Ecto neural progenitor cell (in vitro differentiated cells): ENCODE data around the gene PEX10.
"Not testable (repeated sequence)": the region's sequence is repeated elsewhere in the genome, so short reads cannot be mapped to it uniquely, and the experiment has no call there.

Source experiments
- DNase-seq: peaks from one replicate; pipeline ENCODE4 v3.0.0-alpha.2; 2018; ENCODE audit warnings: low spot score

Gene PEX10

DNA sequence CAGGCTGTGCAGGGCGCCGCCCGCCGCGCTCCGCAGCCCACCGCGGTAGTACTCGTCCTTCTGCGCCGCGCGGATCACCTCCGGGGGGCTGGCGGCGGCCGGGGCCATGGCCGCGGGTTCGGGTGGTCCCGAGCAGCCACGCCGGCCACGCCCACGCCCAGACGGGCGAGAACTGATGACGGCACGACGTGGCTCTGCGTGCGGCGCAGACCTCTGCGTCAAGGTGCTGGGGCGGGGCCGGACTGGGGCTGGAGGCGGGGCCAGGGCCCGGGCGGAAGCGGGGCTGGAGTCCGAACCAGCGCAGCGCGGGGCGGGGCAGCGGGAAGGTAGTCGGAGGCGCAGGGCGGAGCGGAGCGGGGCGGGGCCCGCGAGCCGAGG lies at the start of gene PEX10:
Gene PEX10 (minus strand): TSS at position 170 of the 378 bp plus-strand sequence. CDS start 62 bp downstream, at position 108.
- peak; percentile 99 for DNase-seq

DNA sequence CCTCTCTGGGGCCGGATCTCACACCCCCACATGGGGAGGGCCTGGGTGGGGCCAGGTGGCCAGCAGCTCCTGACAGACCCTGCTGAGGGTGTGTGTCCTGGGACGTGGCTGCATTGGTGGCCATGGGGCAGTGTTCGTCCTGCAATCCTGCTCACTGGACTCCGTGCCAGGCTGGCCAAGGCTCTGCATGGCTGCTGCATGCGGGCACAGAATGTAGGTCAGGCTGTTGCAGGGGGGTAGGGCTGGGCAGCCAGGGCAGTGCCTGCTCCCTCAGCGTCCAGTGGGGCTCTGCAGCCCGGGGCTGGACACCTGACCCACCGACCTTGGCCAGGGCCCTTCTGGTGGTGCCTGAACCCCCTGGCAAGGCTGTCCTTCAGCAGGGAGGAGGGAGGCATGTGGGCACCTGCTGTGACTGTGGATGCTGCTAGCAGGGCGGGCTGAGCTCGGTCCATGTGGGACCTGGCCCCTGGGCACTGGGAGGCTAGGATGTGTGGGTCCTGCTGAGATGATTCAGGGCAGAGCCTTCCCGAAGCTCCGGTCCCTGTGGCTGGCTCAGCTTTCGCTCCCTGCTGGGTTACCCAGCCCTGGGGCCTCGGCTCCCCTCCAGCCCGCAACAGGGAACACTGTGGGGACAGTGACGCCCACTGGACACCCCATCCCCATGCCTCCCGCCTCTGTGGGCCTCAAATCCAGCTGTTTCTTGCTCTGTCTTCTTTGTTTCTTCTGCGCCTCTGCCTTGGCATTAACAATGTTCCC lies 48.8 kb upstream of the PEX10 start:
- no peak for DNase-seq

DNA sequence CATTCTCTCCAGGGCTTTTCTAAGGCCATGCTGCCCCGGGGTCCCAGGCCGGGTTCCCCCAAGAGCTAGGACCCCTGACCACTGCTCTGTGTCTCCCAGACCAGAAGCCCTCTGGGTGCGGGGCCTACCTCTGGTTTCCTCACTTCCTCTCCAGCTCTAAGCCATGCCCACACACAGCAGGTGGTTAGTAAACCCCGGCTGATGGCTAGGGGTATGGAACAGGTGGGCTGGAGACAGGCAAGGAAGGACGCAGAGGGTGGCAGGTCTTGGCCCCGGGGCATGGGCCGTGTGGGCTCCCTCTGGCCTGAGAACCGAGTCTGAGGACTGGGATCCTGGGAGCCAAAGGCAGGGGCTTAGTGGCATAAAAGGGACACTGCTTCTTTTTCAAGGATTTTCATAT lies 47.8 kb upstream of the PEX10 start:
- DNase-seq = no peak

DNA sequence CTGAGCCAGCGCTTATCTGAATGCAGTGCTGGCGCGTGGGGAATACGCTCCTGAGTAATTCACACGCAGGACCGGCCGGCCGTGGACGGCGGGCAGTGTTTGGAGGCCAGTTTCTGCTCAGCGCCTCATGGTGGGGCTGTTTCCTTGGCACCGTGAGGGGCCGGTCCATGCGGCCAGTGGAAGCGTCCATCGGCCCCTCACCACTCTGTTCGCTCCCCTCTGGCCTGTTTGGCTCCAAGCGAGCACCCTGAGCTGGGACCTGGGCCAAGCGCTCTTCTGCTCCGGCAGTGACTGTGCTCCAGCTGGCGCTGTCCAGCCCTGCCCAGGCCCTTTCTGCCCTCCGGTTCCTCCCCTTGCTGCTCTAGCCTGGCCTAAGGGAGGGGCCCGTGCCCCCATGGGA lies 47.4 kb upstream of the PEX10 start:
- DNase-seq = no peak

- not testable (repeated sequence) for DNase-seq
These were observed 46.9 kb upstream of the PEX10 start for GRCh38 chr1:2459102-2459753.

DNA sequence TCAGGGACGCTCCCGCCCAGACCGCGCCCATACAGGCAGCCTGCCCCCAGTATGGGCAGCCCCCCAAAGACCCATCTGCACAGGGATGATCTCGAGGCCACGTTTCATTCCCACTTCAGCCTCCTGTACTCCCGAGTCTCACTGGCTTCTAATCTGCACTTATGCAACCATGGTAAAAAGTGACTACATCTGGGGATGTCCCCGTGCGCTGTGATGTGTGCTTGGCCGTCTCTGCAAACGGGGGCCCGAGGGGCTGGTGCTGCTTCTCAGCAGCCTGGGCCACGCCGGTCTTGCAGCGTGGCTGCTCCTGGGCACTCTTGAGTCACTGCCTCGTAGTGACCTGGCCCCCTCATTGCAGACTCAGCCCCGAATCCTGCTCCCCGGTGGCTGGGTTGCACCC lies 46.3 kb upstream of the PEX10 start:
- no peak for DNase-seq

DNA sequence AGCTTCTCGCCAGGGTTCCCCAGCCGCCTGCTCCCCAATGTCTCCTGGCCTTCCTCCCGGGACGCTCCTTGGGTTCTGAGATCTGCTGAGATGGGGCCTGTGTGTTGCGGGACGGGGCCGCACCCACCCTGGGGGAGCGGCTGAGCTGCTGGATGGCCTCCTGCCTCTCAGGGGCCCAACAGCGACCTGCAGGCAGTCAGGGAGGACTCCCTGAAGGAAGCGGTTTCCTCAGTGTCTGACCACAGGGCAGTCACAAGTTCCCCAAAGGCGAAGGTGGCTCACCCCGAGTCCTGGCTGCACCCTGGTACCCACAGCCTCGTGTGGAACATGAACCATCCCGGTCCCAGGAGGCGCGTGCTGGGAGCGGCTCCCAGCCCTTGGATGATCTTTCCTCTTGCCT lies 45.1 kb upstream of the PEX10 start:
- DNase-seq = no peak

DNA sequence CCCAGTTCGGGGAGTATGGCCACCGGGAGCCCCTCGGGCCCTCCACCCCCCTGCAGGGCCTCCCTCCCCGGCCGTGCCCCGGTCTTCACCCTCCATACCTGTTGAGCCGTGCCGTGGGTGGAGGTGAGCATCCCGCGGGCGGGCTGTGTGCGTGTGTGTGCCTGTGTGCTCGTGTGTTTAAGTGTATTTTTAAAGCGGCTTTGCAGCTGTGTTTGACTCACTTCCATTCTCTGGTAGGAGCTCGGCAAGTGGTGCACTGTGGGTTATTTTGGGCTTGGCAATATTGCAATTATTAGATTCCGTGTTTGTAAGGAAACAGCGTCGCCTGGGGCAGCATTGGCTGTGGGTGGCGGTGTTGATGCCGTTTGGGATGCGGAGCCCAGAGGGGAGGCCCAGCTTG lies 43.4 kb upstream of the PEX10 start:
- no peak for DNase-seq

GRCh38 chr1:2454227-2454626 lies 41.9 kb upstream of the PEX10 start:
- no peak for DNase-seq

GRCh38 chr1:2452932-2453315 lies 40.6 kb upstream of the PEX10 start:
- DNase-seq = no peak

DNA sequence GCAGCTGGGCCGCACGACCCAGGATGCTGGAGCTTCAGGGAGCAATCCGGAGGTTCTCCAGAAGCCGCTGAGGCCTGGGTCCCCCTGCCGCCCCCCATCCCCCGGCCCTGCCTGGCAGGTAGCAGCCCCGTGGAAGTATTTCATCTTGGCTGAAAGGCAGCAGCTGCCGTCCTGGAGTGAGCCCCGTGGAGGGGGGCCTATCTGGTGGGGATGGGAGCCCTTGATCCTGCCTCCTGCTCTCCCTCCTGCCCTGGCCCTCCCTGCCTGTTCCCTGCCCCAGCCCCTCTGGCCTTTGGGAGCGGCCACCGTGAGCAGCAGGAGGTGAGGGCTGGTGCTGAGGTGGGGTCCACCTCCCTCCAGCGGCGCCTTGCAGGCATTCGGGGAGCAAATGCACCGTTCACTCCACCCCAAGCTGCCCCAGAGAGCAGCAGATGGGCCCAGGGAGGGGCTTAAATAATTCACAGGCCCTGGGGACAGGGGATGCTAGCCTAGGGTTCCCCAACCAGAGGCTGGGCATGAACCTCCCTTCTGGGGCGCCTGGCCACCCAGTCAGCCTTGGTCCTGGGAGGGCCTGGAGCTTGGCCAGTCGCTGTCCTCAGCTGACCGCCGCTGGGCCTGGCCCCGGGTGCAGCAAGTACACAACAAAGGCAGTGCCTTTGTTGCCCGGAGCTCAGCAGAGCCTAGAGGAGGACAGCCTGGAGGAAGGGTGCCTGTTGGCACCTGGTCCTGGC lies 40.0 kb upstream of the PEX10 start:
- no peak for DNase-seq

DNA sequence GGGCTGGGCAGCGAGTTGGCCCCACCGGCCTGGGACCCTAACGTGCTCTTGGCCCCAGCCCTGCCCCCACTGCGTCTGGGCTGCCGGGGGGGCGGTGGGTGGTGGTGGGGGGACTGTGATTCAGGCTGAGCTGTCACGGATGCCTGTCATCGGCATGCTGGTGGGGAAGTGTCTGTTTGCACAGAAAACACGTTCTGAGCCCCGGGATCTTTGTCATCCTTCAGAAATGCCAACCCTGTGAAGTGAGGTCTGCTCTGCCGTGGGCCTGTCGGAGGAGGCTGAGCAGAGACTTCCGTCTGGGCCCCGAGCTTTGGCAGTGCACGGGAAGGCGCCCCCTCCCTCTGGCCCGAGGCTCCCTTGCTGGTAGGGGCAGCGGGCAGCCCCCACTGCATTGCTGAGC lies 39.4 kb upstream of the PEX10 start:
- DNase-seq = no peak

DNA sequence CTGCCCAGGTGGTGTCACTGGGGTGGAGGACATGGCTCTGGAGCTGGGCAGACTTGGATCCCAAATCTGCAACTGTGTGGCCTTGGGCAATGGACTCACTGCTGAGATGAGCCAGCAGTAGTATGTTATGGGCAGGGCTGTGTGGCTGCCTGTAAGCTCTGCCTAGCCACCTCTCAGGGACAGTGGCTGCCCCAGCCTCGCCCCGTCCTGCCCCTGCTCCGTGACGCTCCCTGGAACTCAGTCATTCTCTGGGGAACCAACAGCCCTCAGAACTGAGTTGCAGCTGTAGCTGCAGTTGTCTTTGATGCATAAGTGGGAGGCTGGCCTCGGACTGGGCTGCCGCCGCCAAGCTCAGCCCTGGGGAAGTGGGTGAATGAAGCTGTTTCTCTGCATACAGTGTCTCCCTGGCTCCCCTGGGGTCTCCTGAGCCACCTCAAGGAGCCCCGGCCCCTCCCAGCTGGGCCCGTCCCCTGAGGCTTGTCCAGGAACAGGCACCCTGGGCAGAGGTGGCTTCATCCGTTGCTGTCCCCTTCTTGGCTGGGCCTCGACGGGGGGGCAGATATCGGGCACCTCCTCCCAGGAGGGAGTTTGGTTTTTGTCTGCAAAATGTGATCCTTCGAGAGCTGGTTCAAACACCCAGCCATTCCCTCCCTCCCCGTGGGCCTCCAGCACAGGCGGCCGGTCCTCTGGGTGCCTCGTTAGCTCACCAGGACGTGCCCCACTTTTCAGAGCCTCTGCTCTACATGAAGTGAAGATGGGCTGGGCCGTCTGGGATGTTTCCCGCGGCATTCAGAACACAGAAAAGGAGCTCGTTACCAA lies 37.5 kb upstream of the PEX10 start:
- no peak for DNase-seq

GRCh38 chr1:2448098-2448445 lies 35.7 kb upstream of the PEX10 start:
- no peak for DNase-seq

GRCh38 chr1:2447276-2448097 lies 35.1 kb upstream of the PEX10 start:
- no peak for DNase-seq

GRCh38 chr1:2446861-2447260 lies 34.5 kb upstream of the PEX10 start:
- DNase-seq = no peak

DNA sequence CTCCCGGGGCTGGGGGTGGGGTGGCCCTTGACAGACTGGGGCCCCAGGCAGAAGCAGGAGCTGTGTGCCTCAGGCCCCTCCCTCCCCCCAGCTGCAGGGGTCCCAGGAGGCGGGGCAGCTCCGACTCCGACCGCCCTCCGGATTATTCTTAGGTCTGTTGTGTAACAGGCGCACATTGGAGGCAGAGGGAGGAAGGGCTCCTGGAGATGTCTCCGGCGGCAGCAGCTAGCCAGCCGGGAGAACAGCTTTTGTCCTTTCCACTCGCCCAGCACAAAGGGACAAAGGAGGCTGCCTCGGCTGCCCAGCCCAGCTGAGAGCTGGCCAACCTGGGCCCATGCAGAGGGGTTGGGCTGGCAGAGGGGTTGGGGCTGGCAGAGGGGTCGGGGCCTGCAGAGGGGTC lies 34.0 kb upstream of the PEX10 start:
- DNase-seq = peak; percentile 85

- no peak for DNase-seq
These were observed 33.5 kb upstream of the PEX10 start for GRCh38 chr1:2445823-2446215.

DNA sequence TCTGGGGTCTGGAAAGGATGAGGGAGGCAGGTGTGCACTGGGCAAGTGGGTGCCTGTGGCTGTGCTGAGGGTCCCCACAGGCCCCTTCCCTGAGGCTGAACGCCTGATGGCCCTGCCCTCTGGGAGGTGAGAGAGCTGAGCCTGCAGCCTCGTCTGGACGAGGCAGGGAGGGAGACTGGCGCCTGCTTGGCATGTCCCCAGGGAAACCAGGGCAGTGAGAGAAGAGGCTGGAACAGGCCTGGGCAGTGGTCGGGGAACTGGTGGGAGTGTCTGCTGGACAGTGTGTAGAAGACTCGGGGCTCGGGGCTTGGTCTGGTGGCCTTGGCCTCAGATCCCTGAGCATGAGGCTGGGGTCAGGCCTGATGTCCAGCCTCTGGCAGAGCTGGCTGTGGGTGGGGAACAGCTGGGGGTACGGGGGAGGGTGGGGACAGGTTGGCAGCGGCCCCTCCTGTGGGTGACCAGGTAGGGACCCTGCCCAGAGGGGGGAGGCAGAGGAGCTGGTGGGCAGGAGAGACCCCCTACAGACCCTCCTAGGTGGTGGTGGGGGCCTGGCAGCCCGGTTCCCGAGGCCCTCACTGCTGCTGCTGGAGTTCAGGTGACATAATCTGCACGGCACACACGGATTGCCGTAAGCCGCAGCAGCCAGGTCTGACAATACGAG lies 32.9 kb upstream of the PEX10 start:
- DNase-seq = no peak

- no peak for DNase-seq
These were observed 31.8 kb upstream of the PEX10 start for GRCh38 chr1:2444138-2444591.
